G401 (cell line): ENCODE data around the gene PNPLA8. TPM values are rescaled to one million over a fixed set of nuclear protein-coding genes. Genes with fewer than 3 reads are reported as not detected.
A peak's percentile ranks its signal among the peaks of the same experiment; 100 is the strongest.
"Not testable (repeated sequence)": the region's sequence is repeated elsewhere in the genome, so short reads cannot be mapped to it uniquely, and the experiment has no call there.

Experiments used
- DNase-seq: peaks from one replicate; pipeline ENCODE4 v3.0.0-alpha.2; 2015; ENCODE audit warnings: low spot score
- in situ Hi-C: cut with HindIII; loops from 2 replicates; pipeline ENCODE4 v1.10.0; 2016; ENCODE audit warnings: low sequenced_read_pairs, mixed read lengths
- total RNA-seq: library from RNA; depleted of rRNA; stranded (reverse); fragments of >200 nt; shearing (Covaris generic); gene quantifications from 2 replicates; pipeline ENCODE4 v1.2.3, GENCODE V29; 2014; rRNA removed

The PNPLA8 gene, protein sequence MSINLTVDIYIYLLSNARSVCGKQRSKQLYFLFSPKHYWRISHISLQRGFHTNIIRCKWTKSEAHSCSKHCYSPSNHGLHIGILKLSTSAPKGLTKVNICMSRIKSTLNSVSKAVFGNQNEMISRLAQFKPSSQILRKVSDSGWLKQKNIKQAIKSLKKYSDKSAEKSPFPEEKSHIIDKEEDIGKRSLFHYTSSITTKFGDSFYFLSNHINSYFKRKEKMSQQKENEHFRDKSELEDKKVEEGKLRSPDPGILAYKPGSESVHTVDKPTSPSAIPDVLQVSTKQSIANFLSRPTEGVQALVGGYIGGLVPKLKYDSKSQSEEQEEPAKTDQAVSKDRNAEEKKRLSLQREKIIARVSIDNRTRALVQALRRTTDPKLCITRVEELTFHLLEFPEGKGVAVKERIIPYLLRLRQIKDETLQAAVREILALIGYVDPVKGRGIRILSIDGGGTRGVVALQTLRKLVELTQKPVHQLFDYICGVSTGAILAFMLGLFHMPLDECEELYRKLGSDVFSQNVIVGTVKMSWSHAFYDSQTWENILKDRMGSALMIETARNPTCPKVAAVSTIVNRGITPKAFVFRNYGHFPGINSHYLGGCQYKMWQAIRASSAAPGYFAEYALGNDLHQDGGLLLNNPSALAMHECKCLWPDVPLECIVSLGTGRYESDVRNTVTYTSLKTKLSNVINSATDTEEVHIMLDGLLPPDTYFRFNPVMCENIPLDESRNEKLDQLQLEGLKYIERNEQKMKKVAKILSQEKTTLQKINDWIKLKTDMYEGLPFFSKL
- total RNA-seq: 13.0 and 16.5 TPM in 2 replicates

DNA sequence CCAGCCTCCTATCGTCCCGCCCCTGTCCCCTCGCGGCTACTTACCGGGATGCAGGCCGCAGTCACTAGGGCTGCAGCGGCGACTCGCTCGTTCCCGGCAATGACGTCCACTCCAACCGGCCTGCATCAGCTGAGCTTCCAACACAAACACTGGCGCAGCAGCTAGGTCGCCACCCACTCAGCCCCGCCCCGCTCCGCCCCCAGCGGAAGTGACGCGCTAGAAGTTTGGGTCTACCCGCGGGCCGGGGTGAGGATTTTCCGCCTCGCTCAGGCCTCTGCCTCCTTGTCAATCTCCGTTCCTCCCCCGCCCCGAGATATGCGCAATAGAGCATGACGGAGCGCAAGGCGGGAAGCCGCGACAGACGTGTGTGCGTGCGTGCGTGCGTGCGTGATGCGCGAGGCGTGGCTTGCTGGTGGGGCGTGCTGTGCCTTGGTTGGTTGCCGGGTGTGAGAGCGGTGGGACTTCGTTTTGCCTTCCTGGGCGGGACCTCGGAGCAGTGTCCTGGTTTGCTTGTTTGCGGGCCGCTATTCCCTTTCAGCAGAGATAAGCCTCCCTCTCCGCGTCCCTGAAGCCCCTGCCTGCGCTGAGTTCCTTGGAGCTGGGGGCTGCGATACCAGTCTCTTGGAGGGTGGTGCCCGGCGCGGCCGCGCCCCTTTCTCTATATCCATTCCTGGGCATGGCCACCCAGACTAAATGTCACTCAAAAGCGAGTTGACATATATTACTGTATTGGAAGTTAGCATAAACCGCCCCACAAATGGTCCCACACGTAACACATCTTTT, at the start of gene PNPLA8:
Gene PNPLA8 (minus strand): TSS at position 151 of the 783 bp plus-strand sequence. CDS start 10,644 bp downstream, outside the sequence.
- in situ Hi-C loops: no loop called here

GRCh38 chr7:108575156-108575555, 49.2 kb upstream of the PNPLA8 start:
- in situ Hi-C loops: no loop called here

More for the DNA sequence above, at the start of gene PNPLA8:
- peak; percentile 100 for DNase-seq

GRCh38 chr7:108572480-108572879, 46.5 kb upstream of the PNPLA8 start:
- no peak for DNase-seq
- in situ Hi-C loops: no loop called here

More at GRCh38 chr7:108575156-108575555, 49.2 kb upstream of the PNPLA8 start:
- DNase-seq: no peak

DNA sequence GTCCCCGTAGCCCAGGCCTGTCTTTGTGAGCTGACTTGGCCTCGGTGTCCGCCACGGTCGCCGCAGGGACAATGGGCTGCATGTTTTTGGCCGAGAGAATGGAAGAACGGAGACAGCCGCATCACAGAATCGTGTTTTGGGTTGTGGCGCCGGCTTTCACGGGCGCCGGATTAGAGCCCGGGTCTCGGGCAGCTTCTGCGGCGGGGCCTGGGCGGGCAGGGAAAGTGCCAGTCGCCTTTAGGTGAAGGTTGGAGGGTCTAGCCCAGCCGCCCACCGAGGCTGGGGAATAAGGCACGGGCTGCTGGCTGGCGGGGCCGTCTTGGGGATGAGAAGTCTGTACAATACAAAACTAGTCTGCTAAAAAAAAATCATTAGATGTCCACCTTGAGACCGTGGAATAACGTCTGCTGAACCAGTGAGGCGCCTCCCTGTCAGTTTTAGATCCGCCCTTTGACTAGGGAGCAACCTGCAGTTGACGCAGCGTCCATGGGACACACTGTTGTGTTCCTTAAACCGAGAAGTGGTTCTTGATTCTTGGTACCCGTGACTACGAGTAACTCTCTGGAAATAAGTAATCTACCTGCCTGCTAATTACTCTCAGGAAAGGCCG, 44.3 kb upstream of the PNPLA8 start:
- in situ Hi-C loops: no loop called here
- peak; percentile 63 for DNase-seq

- in situ Hi-C loops: no loop called here
- peak; percentile 100 for DNase-seq
Measured at GRCh38 chr7:108569381-108570145, 43.6 kb upstream of the PNPLA8 start, which contains the start of the genes DNAJB9 and THAP5. TSS of gene DNAJB9 (plus strand) at chr7:108569874. CDS start at chr7:108571727, 1,853 bp downstream. TSS of gene THAP5 (minus strand) at chr7:108569706. CDS start at chr7:108569569, 137 bp downstream.

DNA sequence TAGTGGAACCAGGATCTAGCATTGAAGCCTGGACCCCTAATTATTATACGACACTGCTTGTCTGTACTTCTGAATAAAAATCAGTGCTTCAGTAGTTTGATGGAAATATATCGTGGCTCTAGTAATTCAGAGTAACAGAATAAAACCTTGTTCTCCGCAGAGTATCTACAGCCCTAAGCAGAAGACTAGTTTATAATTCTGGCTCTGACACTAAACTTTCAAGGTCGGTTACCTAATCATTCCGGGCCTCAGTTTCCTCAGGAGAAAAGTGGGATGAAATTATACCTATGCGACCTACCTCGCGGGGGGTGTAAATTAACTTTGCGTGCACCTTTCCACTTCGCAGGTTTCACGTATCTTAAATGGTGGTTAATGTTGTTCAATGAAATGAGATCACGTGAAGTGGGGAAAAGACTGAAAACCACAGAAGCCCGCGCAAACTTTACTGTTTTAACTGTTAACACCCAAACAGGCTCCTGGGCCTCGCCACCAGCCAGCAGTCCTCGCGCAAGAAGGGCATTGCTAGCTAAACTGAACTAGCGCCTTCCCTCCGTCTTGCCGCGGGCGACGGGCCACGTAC, 43.0 kb upstream of the PNPLA8 start:
- in situ Hi-C loops: no loop called here
- no peak for DNase-seq

GRCh38 chr7:108565987-108566386, 40.1 kb upstream of the PNPLA8 start:
- no peak for DNase-seq
- in situ Hi-C loops: no loop called here

- in situ Hi-C loops: no loop called here
- no peak for DNase-seq
Measured at GRCh38 chr7:108561047-108561619, 35.2 kb upstream of the PNPLA8 start.

DNA sequence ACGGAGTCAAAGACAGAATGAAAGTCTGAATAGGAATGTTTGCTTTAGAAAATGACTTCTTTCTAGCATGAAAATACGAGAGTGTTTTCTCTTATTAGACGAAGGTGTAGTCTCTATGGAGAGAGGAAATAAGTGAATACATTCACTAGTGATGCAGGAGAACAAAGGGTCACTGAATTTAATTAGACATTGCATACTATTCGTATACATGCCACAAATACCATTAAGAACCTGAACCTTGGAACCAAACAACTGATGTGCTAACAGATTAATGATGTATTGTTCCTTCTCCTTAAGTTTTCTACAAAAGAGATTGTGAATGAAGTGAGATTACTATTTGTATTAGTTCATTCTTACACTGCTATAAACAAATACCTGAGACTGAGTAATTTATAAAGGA, 33.3 kb upstream of the PNPLA8 start:
- no peak for DNase-seq
- in situ Hi-C loops: no loop called here

DNA sequence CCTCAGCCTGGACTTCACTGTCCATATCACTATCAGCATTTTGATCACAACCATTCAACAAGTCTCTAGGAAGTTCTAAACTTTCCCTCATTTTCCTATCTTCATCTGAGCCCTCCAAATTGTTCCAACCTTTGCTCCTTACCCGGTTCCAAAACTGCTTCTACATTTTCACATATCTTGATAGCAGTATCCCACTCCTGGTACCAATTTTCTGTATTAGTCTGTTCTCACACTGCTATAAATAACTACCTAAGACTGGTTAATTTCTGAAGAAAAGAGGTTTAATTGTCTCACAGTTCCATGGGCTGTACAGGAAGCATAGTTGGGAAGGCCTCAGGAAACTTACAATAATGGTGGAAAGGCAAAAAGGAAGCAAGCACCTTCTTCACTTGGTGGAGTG, 31.7 kb upstream of the PNPLA8 start:
- in situ Hi-C loops: no loop called here
- DNase-seq: no peak

GRCh38 chr7:108557191-108557590, 31.3 kb upstream of the PNPLA8 start:
- in situ Hi-C loops: no loop called here
- no peak for DNase-seq

DNA sequence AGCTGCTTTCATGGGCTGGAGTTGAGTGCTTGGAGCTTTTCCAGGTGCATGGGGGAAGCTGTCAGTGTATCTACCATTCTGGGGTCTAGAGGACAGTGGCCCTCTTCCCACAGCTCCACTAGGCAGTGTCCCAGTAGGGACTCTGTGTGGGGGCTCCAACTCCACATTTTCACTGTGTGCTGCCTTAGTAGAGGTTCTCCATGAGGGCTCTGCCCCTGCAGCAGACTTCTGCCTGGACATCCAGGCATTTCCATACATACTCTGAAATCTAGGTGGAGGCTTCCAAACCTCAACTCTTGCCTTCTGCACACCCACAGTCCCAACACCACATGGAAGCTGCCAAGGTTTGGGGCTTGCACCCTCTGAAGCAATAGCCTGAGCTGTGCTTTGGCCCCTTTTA, 30.7 kb upstream of the PNPLA8 start:
- DNase-seq, in situ Hi-C loops: not testable (repeated sequence)

- DNase-seq, in situ Hi-C loops: not testable (repeated sequence)
Measured at GRCh38 chr7:108548141-108548896, 22.4 kb upstream of the PNPLA8 start.

- DNase-seq: no peak
- in situ Hi-C loops: no loop called here
Measured at GRCh38 chr7:108541478-108541877, 15.5 kb upstream of the PNPLA8 start.

GRCh38 chr7:108538685-108539084, 12.8 kb upstream of the PNPLA8 start:
- DNase-seq, in situ Hi-C loops: not testable (repeated sequence)

- in situ Hi-C loops, DNase-seq: not testable (repeated sequence)
Measured at GRCh38 chr7:108538236-108538635, 12.3 kb upstream of the PNPLA8 start.

- in situ Hi-C loops: no loop called here
- no peak for DNase-seq
Measured at GRCh38 chr7:108537229-108537628, 11.3 kb upstream of the PNPLA8 start.
